ENCODE data around the gene SLC35A3.
"Not testable (repeated sequence)": the region's sequence is repeated elsewhere in the genome, so short reads cannot be mapped to it uniquely, and the experiment has no call there.

SLC35A3 gene

DNA sequence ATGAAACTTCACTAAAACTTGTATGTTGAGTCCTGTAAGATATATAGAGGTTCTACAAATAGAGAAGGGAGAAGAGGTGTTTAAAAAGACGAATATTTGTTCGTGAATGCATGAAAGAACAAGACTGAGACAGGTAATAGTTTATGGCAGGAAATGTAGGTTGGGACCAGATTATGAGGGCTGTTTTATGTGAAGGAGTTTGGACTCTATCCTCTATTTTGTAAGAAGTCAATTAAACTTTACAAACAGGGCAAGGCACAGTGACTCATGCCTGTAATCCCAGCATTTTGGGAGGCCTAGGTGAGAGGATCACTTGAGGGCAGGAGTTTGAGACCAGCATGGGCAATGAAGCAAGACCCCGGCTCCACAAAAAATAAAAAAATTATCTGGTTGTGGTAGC is 5.7 kb downstream of the SLC35A3 start:
- no peak for DNase-seq

DNA sequence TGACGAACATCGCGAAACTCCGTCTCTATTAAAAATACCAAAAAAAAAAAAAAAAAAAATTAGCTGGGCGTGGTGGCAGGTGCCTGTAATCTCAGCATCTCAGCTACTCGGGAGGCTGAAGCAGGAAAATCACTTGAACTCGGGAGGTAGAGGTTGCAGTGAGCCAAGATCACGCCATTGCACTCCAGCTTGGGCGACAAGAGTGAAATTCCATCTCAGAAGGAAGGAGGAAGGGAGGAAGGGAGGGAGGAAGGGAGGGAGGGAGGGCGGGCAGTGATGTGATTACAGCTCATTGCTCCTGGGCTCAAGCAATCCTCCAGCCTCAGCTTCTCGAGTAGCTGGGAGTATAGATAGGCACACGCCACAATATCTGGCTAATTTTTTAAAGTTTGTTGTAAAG is 7.5 kb downstream of the SLC35A3 start:
- not testable (repeated sequence) for DNase-seq

DNA sequence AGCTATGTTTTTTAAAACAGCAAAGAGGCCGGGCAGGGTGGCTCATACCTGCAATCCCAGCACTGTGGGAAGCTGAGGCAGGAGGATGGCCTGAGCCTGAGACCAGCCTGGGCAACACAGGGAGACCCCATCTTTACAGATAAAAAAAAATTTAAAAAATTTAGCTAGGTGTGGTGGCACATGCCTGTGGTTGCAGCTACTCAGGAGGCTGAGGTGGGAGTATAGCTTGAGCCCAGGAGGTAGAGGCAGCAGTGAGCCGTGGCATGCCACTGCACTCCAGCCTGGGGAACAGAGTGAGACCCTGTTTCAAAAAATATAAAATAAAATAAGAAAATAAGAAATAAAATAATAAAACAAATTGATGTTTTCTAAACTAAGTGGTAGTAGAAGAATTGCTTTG is 8.4 kb downstream of the SLC35A3 start:
- no peak for DNase-seq

DNA sequence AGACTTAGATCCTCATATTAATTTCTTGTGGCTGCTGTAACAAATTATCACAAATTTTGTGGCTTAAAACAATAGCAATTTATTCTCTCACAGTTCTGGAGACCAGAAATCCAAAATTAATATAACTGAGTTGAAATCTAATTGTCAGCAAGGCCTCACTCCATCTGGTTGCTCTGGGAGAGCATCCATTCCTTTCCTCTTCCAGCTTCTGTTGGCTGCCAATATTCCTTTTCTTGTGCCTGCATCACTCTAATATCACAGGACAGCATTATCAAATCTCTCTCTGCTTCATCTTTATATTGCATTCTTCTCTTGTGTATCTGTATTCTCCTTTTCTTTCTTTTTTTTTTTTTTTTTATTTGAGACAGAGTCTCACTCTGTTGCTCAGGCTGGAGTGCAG is 9.3 kb downstream of the SLC35A3 start:
- DNase-seq: no peak

DNA sequence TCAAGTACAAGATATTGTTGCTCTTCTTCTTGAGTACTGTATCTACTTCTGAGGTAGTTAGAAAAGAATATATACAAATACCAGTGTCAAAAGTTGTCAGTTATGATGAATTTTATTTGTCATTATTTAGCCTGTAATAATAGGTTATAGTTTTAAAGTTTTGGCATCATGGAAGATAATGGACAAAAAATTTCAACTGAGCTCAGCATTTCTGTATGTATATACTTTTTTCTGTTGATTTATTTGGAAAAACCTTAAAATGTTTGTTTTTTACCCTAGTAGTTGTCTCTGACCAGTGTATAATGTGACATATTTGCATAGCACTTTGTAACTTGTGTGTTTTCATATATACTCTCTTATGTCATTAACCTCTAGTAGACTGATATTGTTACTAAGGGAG is 11.1 kb downstream of the SLC35A3 start:
- no peak for DNase-seq

DNA sequence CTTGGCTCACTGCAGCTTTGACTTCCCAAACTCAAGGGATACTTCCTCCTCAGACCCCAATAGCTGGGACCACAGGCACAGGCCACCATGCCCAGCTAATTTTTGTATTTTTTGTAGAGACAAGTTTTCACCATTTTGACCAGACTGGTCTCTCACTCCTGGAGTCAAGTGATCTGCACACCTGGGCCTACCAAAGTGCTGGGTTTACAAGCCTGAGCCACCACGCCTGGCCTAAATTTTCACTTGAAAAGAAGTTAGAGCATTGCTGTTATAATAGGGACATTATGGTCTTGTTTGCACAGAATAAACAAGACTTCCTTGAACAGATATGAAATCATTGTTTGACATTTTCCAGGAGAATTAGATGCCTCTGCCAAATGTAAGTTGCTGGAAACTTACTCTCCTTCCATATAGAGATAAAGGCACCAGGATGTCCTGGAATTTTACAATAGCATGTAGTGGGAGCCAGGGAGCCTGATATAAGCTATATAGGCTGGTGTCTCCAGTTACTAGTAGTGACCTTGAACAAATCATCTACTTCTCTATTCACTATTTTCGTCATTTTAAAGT is 16.9 kb downstream of the SLC35A3 start:
- no peak for DNase-seq

DNA sequence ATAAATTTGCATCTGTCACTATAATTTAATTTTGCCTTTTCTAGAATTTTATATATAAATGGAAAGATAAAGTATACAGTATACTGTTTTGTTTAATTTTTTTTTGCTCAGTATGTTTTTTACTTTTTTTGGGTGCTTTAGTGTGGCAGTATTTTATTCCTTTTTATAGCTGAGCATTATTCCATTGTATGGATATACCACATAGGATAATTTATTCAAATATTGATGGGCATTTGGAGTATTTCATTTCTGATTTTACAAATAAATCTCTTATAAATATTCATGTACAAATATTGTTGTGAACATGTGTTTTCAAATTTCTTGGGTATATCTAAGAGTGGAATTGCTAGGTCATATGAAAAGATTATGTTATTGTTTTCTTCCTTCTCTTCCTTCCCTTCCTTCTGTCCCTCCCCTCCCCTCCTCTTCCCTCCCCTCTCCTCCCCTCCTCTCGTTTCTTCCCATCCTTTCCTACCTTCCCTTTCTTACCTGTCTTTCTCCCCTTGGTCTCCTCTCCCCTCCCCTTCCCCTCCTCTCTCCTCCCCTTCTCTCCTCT is 18.5 kb downstream of the SLC35A3 start:
- no peak for DNase-seq

DNA sequence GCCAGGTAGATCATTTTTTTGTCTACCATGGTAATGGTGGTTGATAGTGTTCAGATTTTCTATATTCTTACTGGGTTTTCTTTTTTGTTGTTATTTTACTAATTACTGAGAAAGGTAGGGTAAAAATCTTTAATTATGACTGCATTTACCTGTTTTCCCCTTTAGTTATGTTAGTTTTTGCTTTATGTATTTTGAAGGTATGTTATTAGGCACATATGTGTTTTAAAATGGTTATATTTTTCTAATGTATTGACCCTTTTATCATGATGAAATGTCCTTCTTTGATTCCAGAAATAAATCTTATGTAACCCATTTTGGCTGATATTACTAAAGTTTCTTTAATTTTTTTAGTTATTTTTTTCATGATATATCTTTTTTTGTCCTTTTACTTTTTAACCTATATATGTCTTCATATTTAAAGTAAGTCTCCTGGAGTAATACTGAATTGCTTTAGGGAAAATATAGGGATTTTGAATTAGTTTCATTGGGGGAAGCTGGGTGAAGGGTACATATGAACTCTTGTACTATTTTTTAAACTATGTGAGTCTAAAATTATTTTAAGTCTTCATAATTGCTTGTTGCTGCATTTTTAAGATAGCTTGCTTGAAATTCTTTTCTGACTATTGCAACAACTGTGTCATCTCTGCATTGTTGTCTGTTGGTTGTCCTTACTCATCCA is 22.4 kb downstream of the SLC35A3 start:
- DNase-seq: no peak

DNA sequence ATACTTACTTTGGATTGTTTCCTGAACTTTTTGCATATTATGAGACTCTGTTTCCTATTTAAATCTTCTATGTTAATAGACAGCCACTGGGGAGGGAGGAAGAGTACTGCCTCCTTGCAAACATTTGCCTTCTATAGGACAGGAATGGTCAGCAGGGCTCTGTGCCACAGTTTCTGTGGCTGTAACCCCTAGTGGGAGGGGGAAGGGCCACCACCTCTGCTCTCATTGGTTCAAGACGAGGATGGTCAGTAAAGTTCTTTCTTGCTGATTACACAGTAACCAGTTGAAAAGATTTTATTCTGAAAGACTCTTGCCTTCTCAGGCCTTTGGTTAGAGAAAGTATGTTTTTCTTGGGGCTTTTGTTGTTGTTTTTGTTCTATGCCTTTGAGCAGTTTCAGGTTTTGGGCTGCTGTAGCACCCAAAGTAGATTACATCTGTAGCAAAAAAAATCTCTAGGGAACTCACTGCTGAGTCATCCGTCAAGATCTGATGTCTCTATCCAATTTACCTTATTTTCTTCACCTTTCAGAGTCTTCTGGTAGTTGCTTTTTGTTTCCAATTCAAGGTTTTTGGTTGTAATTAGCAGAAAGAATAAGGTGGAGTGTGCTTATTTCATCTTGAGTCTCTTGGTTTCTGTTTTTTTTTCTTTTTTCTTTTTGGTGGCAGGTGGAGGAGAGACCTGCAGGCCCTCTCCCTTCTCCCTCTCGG is 23.1 kb downstream of the SLC35A3 start:
- DNase-seq: no peak

DNA sequence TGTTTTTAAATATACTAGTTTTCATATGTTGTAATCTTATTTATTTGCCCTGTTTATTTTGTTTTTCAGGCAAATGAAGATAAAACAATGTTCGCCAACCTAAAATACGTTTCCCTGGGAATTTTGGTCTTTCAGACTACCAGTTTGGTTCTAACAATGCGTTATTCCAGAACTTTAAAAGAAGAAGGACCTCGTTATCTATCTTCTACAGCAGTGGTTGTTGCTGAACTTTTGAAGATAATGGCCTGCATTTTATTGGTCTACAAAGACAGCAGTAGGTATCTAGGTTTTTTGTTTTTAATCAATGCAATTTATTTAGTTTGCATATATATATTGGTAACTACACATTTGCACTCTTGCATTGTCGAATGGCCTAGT is 23.7 kb downstream of the SLC35A3 start:
- no peak for DNase-seq

DNA sequence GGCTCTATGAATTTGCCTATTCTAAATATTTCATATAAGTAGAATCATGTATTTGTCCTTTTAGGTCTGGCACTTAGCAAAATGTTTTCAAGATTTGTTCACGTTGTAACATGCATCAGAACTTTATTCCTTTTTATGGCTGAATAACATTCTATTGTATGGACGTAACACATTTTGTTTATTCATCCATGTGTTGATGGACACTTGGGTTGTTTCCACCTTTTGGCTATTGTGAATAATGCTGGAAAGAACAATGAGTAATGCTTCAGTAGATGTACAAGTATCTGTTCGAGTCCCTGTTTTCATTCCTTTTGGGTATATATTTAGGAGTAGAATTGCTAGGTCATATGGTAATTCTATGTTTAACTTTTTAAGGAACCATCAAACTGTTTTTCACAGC is 24.7 kb downstream of the SLC35A3 start:
- DNase-seq: no peak

DNA sequence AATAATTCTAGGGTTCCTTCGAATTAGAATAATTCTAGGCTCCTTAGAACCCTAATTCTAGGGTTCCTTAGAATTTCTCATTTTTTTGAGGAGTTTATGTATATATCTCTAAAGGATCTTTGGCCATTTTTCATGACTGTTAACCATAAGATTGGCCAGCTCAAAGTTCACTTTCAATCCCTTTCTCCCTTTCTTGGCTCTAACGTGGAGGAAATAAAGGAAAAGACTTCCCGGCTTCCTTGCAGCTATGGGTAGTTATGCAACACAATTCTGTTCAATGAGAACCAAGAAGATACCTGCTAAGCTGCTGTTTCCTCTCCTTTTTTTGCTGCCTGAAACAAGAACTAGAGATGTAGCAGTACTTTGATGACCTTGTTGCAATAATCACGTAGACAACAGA is 27.2 kb downstream of the SLC35A3 start:
- DNase-seq: no peak

DNA sequence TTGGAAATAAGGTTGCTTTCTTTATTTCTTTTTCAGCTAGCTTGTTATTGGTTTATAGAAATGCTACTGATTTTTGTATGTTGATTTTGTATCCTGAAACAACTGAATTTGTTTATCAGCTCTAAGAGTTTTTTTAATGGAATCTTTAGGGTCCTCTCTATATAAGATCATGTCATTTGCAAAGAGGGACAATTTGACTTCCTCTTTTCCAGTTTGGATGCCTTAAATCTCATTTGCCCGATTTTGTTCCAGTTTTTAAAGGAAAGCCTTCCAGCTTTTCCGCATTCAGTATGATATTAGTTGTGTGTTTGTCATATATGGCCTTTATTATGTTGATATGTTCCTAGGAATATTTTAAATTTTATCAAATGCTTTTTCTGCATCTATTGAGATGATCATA is 31.7 kb downstream of the SLC35A3 start:
- no peak for DNase-seq

DNA sequence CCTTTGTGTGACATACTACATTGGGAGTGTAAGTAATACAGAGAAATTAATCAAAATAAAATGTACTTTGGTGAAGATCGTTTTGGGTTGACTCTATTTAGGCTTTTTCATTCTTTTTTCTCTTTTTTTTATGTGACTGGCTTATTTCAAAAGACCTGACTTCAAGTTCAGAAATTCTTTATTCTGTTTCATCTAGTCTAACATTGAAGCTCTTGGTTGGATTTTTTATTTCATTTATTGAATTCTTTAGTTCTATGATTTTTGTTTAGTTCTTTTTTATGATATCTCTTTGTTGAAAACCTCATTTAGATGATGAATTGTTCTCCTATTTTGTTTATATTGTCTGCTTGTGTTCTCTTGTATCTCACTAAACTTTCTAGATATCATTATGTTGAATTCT is 35.6 kb downstream of the SLC35A3 start:
- DNase-seq: no peak

DNA sequence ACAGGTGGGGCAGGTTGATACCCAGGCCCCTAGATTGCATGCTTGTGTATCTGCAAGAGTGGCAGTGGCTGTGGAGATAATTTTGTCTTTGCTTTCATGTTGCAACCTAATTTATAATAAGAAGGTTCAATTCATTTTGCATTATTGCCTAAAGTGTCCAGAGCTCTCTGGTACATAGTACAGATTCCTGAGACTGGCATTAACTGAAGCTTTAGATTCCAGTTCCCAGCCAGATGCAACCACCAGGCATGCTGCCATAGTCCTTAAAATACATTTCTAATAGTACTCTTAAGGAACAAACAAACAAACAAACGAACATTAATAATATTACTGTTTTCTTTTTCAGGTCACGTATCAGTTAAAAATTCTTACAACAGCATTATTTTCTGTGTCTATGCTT is 36.9 kb downstream of the SLC35A3 start:
- DNase-seq: no peak

DNA sequence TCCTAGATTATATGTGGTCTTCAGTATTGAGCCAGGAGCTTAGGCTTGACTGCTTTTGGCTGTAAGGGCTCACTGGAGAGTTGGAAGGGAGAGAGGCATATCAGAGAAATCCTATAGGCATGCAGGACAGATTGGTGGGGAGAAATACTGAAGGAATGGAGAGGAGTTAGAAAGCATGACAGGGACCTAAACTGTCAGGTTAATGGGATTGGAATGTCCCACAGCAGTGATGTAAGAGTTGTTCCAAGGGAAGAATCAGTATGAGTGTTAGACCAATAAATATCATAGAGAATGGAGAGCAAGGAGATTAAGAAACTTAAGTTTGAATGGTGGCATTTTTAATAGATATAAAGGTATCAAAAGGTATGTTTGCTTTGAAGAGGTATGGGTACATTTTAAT is 39.7 kb downstream of the SLC35A3 start:
- no peak for DNase-seq

DNA sequence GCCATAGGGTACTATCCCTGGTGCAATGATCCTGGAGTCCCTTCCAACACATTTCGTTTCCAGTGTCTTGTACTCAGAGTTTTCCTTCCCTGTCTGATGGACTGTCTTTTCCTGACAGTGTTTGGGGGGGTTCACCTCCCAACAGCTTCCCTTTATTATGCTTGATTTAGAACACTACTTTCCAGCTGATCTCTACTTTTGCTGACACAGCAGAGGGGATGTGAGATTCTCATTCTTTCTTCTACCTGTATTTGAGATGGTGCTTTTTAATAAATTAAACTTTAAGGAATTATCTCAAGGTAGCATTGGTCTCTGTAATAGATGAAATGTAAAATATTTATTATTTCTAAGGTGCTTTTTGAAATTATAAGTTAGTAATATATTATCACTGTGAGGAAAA is 41.0 kb downstream of the SLC35A3 start:
- no peak for DNase-seq

DNA sequence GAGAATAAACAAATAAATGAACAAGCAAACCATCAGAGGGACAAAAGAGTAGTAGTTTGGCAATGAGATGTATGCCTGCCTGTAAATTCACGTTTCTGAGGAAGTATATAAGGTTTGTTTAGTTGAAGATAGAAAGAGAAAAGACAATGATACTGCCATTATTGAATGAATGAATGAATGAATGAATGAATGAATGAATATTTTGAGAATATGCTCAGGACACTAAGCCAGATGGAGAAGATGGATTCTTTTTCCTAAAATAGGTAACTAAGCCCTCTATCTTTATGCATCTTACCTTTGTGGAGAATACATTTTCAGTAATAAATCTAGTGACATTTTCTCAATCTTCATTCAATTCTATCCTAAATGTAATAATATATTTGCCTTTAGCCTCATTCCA is 49.4 kb downstream of the SLC35A3 start:
- no peak for DNase-seq

DNA sequence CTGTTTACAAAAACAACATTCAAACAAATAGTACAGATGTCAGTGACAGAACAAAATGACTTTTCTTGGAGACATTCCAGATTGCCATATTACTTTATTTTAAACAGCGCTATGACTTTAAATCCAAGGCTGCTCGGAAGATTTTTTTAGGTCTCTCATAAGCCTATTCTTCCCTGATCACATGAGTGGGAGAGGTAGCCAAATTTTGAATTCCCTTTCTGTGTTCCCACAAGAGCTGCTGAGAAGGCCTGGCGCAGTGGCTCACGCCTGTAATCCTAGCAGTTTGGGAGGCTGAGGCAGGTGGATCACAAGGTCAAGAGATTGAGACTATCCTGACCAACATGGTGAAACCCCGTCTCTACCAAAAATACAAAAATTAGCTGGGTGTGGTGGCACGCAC is 53.7 kb downstream of the SLC35A3 start:
- no peak for DNase-seq

DNA sequence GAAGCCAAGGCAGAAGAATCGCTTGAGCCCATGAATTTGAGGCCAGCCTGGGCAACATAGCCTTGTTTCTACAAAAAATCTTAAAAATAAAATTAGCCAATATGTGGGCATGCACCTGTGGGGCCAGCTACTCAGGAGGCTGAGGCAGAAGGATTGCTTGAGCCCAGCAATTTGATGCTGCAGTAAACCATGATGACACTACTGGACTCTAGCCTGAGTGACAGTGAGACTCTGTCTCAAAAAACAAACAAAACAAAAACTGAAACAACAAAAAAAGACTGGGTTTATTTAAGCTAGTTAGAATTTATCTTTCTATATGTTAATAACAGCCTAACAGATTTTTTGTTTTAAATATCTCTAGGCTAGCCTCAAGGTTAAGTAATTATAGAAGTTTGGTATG is 57.4 kb downstream of the SLC35A3 start:
- no peak for DNase-seq

DNA sequence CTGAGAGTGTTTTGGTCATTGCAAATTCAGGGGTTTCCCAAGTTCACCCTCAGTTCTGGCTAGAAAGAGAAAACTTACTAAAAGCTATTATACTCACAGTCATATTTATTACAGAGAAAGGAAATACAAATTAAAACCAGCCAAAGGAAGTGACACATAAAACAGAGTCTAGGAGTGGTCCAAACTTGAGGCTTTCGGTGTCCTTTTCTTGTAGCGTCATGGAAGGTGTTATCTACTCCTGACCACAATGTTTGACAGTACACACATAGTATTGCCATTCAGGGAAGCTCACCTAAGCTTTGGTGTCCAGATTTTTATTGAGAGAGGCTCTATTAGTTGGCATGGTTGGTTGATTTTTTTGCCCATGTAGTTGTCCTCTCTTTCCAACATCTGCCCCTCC is 59.0 kb downstream of the SLC35A3 start:
- no peak for DNase-seq

DNA sequence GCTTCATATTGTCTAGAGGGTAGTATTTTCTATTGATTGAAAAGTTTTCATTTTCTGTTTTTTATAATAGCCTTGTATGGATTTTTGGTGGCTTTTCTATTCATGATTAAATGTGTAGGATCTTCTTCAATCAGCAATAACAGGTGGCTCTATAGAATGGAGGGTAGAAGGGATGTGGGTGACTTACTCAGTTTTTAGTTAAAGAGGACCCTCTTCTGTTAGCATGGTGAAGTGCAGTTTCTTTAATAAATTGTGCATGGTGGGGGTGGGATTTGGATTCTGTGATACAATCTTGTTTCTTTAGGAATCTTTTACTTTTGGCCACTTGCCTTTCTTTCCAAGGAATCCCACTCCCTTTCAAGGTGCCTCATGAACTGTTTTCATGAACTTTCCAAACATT is 64.7 kb downstream of the SLC35A3 start:
- DNase-seq: no peak

DNA sequence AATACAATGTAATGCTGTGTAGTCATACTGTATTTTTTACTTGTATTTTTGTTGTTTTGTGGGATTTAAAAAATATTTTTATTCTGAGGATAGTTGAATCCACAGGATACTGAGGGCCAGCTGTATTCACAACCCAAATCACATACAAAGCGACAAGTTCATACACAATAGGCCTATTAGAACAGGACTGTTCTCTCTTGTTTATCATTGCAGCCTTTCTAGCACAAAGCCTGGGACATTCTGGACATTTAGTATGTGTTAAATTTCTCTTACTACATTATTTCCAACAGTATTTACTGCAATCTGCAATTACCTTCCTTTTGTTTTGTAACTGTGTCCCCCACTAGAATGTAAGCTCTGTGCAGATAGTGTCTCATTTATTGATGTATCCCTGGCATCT is 65.4 kb downstream of the SLC35A3 start:
- no peak for DNase-seq
